CD4-positive, alpha-beta T cell (primary cell): Measurements from ENCODE around the gene FTSJ1. TPM values are rescaled to one million over a fixed set of nuclear protein-coding genes. Genes with fewer than 3 reads are reported as not detected.

Source experiments
- ATAC-seq: fragments of 200-7000 bp; cut with Tn5 transposase; one replicate; pipeline ENCODE4 v1.10.0; 2022; ENCODE audit warnings: mild to moderate bottlenecking; ENCODE audit not compliant: poor library complexity
- CTCF ChIA-PET: fragments of 350-600 bp; sonication (Branson Sonifier 250); formaldehyde crosslinking; loops from one replicate; lab custom pipeline; 2021; ENCODE audit warnings: antibody characterized with exemption, inconsistent platforms; lab: Charles Lee
- POLR2A ChIA-PET: fragments of 350-600 bp; sonication (Branson Sonifier 250); formaldehyde crosslinking; loops from one replicate; lab custom pipeline; 2021; ENCODE audit warnings: antibody characterized with exemption, inconsistent platforms; lab: Charles Lee
- DNase-seq, 14 experiments: peaks; one replicate each; pipeline ENCODE4 v3.0.0-alpha.2; 2013 to 2020; ENCODE audit warnings: mixed read lengths in 2 of 14
- H3K27ac ChIP-seq, 2 donors: one replicate each; pipeline versions ENCODE4 v1.5.1 to v1.7.0; 2013; ENCODE audit warnings: low read length in 2 of 2, low read depth in 1 of 2, mild to moderate bottlenecking in 1 of 2
- H3K27me3 ChIP-seq, 2 experiments: 1 replicate in 1 of 2; 2 replicates in 1 of 2; pipeline versions ENCODE4 v1.6.1 to v1.7.0; 2013; ENCODE audit warnings: low read length in 2 of 2, control low read depth in 1 of 2, mild to moderate bottlenecking in 1 of 2, moderate library complexity in 1 of 2; ENCODE audit not compliant: insufficient read depth in 2 of 2, control insufficient read depth in 1 of 2
- H3K36me3 ChIP-seq: one replicate; pipeline ENCODE4 v1.6.1; 2013; ENCODE audit warnings: low read length, control low read depth; ENCODE audit not compliant: insufficient read depth
- H3K4me1 ChIP-seq: one replicate; pipeline ENCODE4 v1.6.1; 2013; ENCODE audit warnings: low read length, control low read depth; ENCODE audit not compliant: insufficient read depth
- H3K4me3 ChIP-seq: one replicate; pipeline ENCODE4 v1.5.1; 2013; ENCODE audit warnings: mild to moderate bottlenecking, low read length, moderate library complexity
- H3K9me3 ChIP-seq, 2 experiments: 1 replicate in 1 of 2; 2 replicates in 1 of 2; pipeline versions ENCODE4 v1.6.1 to v1.7.0; 2013; ENCODE audit warnings: low read length in 2 of 2, mild to moderate bottlenecking in 2 of 2, control low read depth in 1 of 2, moderate library complexity in 1 of 2; ENCODE audit not compliant: control insufficient read depth in 1 of 2, insufficient read depth in 1 of 2
- H3K27ac Mint-ChIP-seq: one replicate; pipeline ENCODE4 v1.8.0; 2020; ENCODE audit warnings: mixed read lengths
- H3K27me3 Mint-ChIP-seq: one replicate; pipeline ENCODE4 v1.8.0; 2021; ENCODE audit warnings: mixed read lengths
- H3K36me3 Mint-ChIP-seq: one replicate; pipeline ENCODE4 v1.8.0; 2021; ENCODE audit warnings: low read depth, mixed read lengths
- H3K4me1 Mint-ChIP-seq: one replicate; pipeline ENCODE4 v1.8.0; 2021; ENCODE audit warnings: low read depth, mixed read lengths
- H3K4me3 Mint-ChIP-seq: one replicate; pipeline ENCODE4 v1.8.0; 2020; ENCODE audit warnings: mild to moderate bottlenecking, mixed read lengths
- H3K9me3 Mint-ChIP-seq: one replicate; pipeline ENCODE4 v1.8.0; 2020; ENCODE audit warnings: mixed read lengths
- CTCF ChIP-seq: fragments of 200-600 bp; IDR thresholded peaks from one replicate; pipeline ENCODE4 v1.8.0; 2022; ENCODE audit warnings: antibody characterized with exemption, mild to moderate bottlenecking
- intact Hi-C, 2 experiments: fragments of 100-400 bp; cut with DNase I in 1 of 2; cut with micrococcal nuclease in 1 of 2; formaldehyde crosslinking; loops; one replicate each; pipeline versions ENCODE4 v1.15.1 to v1.9.0; 2023 to 2025; cut with DNase I, micrococcal nuclease
- total RNA-seq, 174 experiments: library from RNA in 2 of 174; stranded (reverse) in 2 of 174; gene quantifications; one replicate each; pipeline ENCODE4 v1.2.3 and lab custom pipeline; 2021 to 2026

Gene FTSJ1
- total RNA-seq, 2 experiments from 2014 or later, result 60.0 to 61.0 TPM

- POLR2A ChIA-PET, result no interaction called here
- H3K36me3 Mint-ChIP-seq, result peaks cover 21% of the 10 kb centered on the region
- DNase-seq (peak in 2 of 14 experiments; percentile 20 to 23), ATAC-seq (no peak)
- Histone ChIP-seq H3K27ac (no peak overlapping the region), H3K4me3 (no peak overlapping the region), H3K27me3 (no peaks in the 10 kb centered on the region), H3K36me3 (peaks cover 7% of the 10 kb centered on the region), H3K4me1 (peaks cover 25% of the 10 kb centered on the region), H3K9me3 (no peaks in the 10 kb centered on the region)
- intact Hi-C loops, result loop anchor here in 1 of 2 experiments (5.0 kb wide), 1 partner anchor 384 kb away; no protein-coding TSS in a partner anchor
- no peak for TF ChIP-seq CTCF
- no peak overlapping the region for H3K27ac Mint-ChIP-seq
- CTCF ChIA-PET, result no interaction called here
- peaks cover 40% of the 10 kb centered on the region for H3K4me1 Mint-ChIP-seq
- H3K4me3 Mint-ChIP-seq, result peak overlapping the region; percentile 67
- H3K27me3 Mint-ChIP-seq, result no peaks in the 10 kb centered on the region
- no peaks in the 10 kb centered on the region for H3K9me3 Mint-ChIP-seq
Measured at GRCh38 chrX:48466696-48467095, 9.3 kb upstream of the FTSJ1 start.

- H3K27me3 Mint-ChIP-seq, result no peaks in the 10 kb centered on the region
- DNase-seq (no peak), ATAC-seq (no peak)
- intact Hi-C loops, result loop anchor here in 1 of 2 experiments (5.0 kb wide), 1 partner anchor 385 kb away; no protein-coding TSS in a partner anchor
- Histone ChIP-seq H3K9me3 (no peaks in the 10 kb centered on the region), H3K27ac (no peak overlapping the region), H3K27me3 (no peaks in the 10 kb centered on the region), H3K4me1 (peaks cover 25% of the 10 kb centered on the region), H3K36me3 (peaks cover 7% of the 10 kb centered on the region), H3K4me3 (no peak overlapping the region)
- peaks cover 40% of the 10 kb centered on the region for H3K4me1 Mint-ChIP-seq
- no peak for TF ChIP-seq CTCF
- H3K36me3 Mint-ChIP-seq, result peaks cover 21% of the 10 kb centered on the region
- no peaks in the 10 kb centered on the region for H3K9me3 Mint-ChIP-seq
- POLR2A ChIA-PET, result interaction anchor here (2.5 to 3.0 kb wide), 2 partner anchors 72 to 107 kb away, joined by 11 read pairs; partner anchors contain the start of genes RBM3 and TBC1D25
- CTCF ChIA-PET, result no interaction called here
- no peak overlapping the region for H3K27ac Mint-ChIP-seq
- H3K4me3 Mint-ChIP-seq, result peak overlapping the region; percentile 94
Measured at GRCh38 chrX:48467281-48467761, 8.7 kb upstream of the FTSJ1 start.

- H3K27me3 ChIP-seq, result no peaks in the 10 kb centered on the region
- peaks cover 7% of the 10 kb centered on the region for H3K36me3 ChIP-seq
- Mint-ChIP-seq H3K4me1 (peaks cover 40% of the 10 kb centered on the region), H3K27ac (peak overlapping the region; percentile 75), H3K9me3 (no peaks in the 10 kb centered on the region), H3K36me3 (peaks cover 15% of the 10 kb centered on the region), H3K27me3 (no peaks in the 10 kb centered on the region), H3K4me3 (peak overlapping the region; percentile 94)
- peak in 9 of 14 experiments; percentile 10 to 44 (median 22) for DNase-seq
- no peaks in the 10 kb centered on the region for H3K9me3 ChIP-seq
- H3K27ac ChIP-seq, result no peak overlapping the region
- ChIA-PET CTCF (interaction anchor here (0.5 to 1.6 kb wide), 2 partner anchors 17 to 72 kb away, joined by 3 to 6 read pairs; partner anchors contain the start of gene TBC1D25), POLR2A (interaction anchor here (0.7 to 3.0 kb wide), 4 partner anchors 10 to 385 kb away, joined by 3 to 11 read pairs (median 7); partner anchors contain the start of genes RBM3 and TBC1D25)
- H3K4me1 ChIP-seq, result peaks cover 25% of the 10 kb centered on the region
- H3K4me3 ChIP-seq, result peak overlapping the region; percentile 73
- TF ChIP-seq CTCF, result no peak
- intact Hi-C loops, result loop anchor here in 1 of 2 experiments (5.0 kb wide), 1 partner anchor 386 kb away; no protein-coding TSS in a partner anchor
- peak; percentile 45 for ATAC-seq
Measured at GRCh38 chrX:48468247-48468671, 7.7 kb upstream of the FTSJ1 start.
